C4-2B (cell line): ENCODE measurements around the gene SH3RF3.

Experiments used
- ZFX ChIP-seq: fragments of 450-650 bp; IDR thresholded peaks from 2 replicates; pipeline ENCODE4 v1.6.1; 2017
- TF ChIP-seq, protein P1 (sequence below): fragments of 450-650 bp; conservative IDR thresholded peaks from 2 replicates; pipeline ENCODE4 v1.5.1; 2017; ENCODE audit warnings: mild to moderate bottlenecking

- TF ChIP-seq, protein P1, sequence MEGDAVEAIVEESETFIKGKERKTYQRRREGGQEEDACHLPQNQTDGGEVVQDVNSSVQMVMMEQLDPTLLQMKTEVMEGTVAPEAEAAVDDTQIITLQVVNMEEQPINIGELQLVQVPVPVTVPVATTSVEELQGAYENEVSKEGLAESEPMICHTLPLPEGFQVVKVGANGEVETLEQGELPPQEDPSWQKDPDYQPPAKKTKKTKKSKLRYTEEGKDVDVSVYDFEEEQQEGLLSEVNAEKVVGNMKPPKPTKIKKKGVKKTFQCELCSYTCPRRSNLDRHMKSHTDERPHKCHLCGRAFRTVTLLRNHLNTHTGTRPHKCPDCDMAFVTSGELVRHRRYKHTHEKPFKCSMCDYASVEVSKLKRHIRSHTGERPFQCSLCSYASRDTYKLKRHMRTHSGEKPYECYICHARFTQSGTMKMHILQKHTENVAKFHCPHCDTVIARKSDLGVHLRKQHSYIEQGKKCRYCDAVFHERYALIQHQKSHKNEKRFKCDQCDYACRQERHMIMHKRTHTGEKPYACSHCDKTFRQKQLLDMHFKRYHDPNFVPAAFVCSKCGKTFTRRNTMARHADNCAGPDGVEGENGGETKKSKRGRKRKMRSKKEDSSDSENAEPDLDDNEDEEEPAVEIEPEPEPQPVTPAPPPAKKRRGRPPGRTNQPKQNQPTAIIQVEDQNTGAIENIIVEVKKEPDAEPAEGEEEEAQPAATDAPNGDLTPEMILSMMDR, result no peak
- no peak for TF ChIP-seq ZFX
These were observed 196.6 kb downstream of the SH3RF3 start for GRCh38 chr2:109325570-109325969.
